GM10266 (cell line): ENCODE measurements around the gene SH3BP5.

Source experiments
- DNase-seq: peaks from one replicate; pipeline ENCODE4 v3.0.0; 2012; ENCODE audit errors: extremely low spot score
- CTCF ChIP-seq: IDR thresholded peaks from 2 replicates; pipeline ENCODE4 v1.5.1; 2012; ENCODE audit warnings: mild to moderate bottlenecking, low read depth; ENCODE audit not compliant: control insufficient read depth, insufficient read depth; ENCODE audit errors: missing control alignments

SH3BP5 gene

GRCh38 chr3:15217841-15218267 lies 114.5 kb downstream of the SH3BP5 start:
- TF ChIP-seq CTCF: no peak
- no peak for DNase-seq

GRCh38 chr3:15217011-15217671 lies 115.2 kb downstream of the SH3BP5 start:
- TF ChIP-seq CTCF: no peak
- no peak for DNase-seq

GRCh38 chr3:15216501-15216900 lies 115.9 kb downstream of the SH3BP5 start:
- TF ChIP-seq CTCF: no peak

DNA sequence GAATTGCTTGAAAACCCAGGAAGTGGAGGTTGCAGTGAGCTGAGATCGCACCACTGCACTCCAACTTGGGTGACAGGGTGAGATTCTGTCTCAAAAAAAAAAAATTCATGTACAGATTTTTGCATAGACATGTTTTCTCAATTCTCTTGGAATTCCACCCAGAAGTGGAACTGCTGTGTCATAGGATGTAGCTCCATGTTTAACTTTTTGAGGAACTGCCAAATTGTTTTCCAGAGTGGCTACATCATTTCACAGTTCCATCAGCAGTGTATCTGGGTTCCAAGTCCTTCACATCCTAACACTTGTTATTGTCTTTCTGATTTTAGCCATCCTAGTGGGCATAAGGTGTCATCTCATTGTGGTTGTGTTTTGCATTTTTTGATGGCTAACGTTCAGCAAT lies 116.4 kb downstream of the SH3BP5 start:
- TF ChIP-seq CTCF: no peak
- no peak for DNase-seq

More at GRCh38 chr3:15216501-15216900, 115.9 kb downstream of the SH3BP5 start:
- no peak for DNase-seq

DNA sequence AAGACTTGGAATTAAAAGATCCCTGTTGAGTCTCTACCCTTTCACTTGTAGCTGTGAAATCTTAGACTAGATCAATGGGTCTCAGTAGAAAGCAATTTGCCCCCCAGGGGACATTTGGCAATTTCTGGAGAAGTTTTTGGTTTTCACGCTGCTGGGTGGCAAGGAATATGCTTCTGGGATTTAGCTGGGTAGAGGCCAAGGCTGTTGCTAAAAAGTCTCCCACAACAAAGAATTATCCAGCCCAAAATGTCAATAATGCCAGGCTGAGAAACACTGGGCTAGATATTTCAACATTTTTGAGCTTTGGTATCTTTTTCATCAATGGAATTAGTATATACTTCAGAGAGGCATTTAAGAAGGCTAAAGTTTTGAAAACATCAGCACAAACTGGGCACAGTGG lies 117.6 kb downstream of the SH3BP5 start:
- DNase-seq: no peak
- no peak for TF ChIP-seq CTCF

GRCh38 chr3:15211937-15212336 lies 120.4 kb downstream of the SH3BP5 start:
- no peak for TF ChIP-seq CTCF
- DNase-seq: no peak

DNA sequence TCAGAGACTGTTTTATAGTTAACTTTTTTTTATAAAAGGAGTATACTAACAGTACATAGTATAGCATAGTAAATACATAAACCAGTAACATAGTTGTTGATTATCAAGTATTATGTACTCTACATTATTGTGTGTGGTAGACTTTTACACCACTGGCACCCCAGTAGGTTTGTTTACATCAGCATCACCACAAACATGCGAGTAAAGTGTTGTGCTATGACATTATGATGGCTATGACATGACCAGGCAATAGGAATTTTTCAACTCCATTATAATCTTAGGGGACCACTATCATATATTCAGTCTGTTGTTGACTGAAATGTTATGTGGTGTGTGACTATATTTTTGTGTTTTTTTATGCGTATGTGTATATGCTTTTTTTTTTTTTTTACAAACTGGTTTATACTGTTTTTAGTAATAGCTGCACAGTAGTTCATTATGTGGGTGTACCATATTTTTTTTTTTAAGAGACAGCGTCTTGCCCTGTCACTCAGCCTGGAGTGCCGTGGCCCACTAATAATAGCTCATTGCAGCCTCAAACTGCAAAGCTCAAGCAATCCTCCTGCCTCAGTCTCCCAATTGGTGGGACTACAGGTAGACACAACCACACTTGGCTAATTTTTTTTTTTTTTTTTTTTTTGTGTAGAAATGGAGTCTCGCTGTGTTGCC lies 124.4 kb downstream of the SH3BP5 start:
- no peak for TF ChIP-seq CTCF

More for the DNA sequence above, 124.4 kb downstream of the SH3BP5 start:
- DNase-seq: no peak
